Measurements from ENCODE around the gene RGS14.

GRCh38 chr5:177354256-177354655, 3.5 kb upstream of the RGS14 start:
- TF ChIP-seq POLR2A (IDR thresholded peaks at IDR 0.05) (no peak), CTCF (IDR thresholded peaks at IDR 0.05) (no peak)

Measured in testis (tissue), 2 donors.